HG03378 (cell line): ENCODE results near the gene KLK3.
"Not testable (repeated sequence)": the region's sequence is repeated elsewhere in the genome, so short reads cannot be mapped to it uniquely, and the experiment has no call there.

ENCODE experiments used
- ATAC-seq: cut with Tn5 transposase; IDR thresholded peaks from one replicate; pipeline ENCODE4 v1.9.1; 2021; ENCODE audit warnings: mild to moderate bottlenecking, moderate library complexity; ENCODE audit not compliant: unreplicated experiment

KLK3 gene

GRCh38 chr19:50859849-50860248 lies 5.1 kb downstream of the KLK3 start:
- ATAC-seq, result no peak

- ATAC-seq, result no peak
Observed at GRCh38 chr19:50861010-50861409, 6.3 kb downstream of the KLK3 start.

DNA sequence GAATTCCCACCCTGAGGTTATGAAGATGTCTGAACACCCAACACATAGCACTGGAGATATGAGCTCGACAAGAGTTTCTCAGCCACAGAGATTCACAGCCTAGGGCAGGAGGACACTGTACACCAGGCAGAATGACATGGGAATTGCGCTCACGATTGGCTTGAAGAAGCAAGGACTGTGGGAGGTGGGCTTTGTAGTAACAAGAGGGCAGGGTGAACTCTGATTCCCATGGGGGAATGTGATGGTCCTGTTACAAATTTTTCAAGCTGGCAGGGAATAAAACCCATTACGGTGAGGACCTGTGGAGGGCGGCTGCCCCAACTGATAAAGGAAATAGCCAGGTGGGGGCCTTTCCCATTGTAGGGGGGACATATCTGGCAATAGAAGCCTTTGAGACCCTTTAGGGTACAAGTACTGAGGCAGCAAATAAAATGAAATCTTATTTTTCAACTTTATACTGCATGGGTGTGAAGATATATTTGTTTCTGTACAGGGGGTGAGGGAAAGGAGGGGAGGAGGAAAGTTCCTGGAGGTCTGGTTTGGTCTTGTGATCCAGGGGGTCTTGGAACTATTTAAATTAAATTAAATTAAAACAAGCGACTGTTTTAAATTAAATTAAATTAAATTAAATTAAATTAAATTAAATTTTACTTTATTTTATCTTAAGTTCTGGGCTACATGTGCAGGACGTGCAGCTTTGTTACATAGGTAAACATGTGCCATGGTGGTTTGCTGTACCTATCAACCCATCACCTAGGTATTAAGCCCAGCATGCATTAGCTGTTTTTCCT lies 7.0 kb downstream of the KLK3 start:
- no peak for ATAC-seq

- no peak for ATAC-seq
Observed at GRCh38 chr19:50869479-50869878, 14.8 kb downstream of the KLK3 start.

GRCh38 chr19:50870417-50871089 lies 15.8 kb downstream of the KLK3 start:
- no peak for ATAC-seq

DNA sequence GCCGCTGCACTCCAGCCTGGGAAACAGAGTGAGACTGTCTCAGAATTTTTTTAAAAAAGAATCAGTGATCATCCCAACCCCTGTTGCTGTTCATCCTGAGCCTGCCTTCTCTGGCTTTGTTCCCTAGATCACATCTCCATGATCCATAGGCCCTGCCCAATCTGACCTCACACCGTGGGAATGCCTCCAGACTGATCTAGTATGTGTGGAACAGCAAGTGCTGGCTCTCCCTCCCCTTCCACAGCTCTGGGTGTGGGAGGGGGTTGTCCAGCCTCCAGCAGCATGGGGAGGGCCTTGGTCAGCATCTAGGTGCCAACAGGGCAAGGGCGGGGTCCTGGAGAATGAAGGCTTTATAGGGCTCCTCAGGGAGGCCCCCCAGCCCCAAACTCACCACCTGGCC lies 18.3 kb downstream of the KLK3 start, which contains the start of gene KLK2:
Gene KLK2, plus strand, starts transcription at position 384 of the 400 bp plus-strand sequence. CDS start 35 bp downstream, outside the sequence.
- no peak for ATAC-seq

DNA sequence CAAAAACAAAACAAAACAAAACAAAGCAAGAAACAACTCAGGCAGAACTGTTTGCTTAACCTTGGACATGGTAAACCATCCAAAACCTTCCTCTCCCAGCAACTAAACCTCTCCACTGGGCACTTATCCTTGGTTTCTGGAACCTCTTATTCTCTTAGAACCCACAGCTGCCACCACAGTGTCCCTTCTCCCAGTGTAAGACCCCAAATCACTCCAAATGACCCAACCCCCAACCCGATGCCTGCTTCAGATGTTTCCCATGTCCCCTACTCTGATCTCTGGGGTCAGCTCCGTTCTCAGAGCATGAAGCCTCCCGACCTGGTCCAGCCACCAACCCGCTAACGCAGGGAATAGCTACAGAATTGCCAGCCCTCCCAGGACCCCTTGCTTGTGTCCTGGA lies 19.5 kb downstream of the KLK3 start:
- no peak for ATAC-seq

- ATAC-seq, result no peak
Observed at GRCh38 chr19:50875795-50876422, 21.2 kb downstream of the KLK3 start.

DNA sequence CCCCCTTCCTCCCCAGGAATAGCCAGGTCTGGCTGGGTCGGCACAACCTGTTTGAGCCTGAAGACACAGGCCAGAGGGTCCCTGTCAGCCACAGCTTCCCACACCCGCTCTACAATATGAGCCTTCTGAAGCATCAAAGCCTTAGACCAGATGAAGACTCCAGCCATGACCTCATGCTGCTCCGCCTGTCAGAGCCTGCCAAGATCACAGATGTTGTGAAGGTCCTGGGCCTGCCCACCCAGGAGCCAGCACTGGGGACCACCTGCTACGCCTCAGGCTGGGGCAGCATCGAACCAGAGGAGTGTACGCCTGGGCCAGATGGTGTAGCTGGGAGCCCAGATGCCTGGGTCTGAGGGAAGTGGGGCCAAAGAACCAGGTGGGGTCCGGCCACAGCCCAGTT lies 21.7 kb downstream of the KLK3 start:
- no peak for ATAC-seq

GRCh38 chr19:50877338-50877737 lies 22.6 kb downstream of the KLK3 start:
- ATAC-seq, result no peak

GRCh38 chr19:50878851-50879250 lies 24.1 kb downstream of the KLK3 start:
- no peak for ATAC-seq

DNA sequence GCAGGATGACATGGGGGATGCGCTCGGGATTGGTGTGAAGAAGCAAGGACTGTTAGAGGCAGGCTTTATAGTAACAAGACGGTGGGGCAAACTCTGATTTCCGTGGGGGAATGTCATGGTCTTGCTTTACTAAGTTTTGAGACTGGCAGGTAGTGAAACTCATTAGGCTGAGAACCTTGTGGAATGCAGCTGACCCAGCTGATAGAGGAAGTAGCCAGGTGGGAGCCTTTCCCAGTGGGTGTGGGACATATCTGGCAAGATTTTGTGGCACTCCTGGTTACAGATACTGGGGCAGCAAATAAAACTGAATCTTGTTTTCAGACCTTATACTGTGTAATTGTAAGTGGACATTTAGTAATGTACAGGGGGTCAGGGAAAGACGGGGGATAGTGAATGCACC lies 25.5 kb downstream of the KLK3 start:
- no peak for ATAC-seq

DNA sequence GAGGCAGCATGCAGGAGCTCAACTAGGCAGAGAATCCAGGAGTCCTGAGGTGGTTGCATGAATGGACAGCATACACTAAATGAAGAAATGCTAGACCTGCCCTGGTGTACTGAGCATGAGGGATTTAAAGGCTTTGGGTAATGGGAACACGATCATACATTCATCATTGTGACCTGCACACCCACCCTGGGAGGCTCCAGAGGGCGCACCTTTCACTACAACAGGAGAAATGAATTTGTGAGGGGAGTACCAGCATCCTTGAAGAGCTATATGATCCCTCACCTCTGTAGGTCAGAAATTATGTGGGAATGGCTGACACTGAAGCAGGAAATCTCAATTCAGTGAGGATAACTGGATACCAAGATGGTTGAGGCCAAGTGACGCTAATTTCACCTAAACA lies 27.5 kb downstream of the KLK3 start:
- ATAC-seq, result no peak

DNA sequence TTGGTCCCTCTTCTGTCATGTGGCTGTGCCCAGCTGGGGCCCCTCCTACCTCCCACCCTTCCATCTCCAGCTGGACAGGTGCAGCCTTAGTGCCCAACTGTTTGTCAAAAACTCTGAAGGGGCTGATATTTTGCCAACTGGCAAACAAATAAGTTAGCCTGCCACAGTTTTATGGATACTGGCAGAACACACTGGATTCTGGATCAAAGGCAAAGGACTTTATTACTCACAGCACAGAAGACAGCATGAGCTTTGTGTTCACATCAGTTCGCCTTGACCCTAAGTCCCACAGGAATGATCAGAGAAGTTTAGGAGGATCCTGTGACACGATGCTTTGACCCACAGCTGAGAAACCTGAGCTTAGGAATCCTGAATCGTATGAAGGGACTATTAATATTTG lies 34.9 kb downstream of the KLK3 start:
- no peak for ATAC-seq

DNA sequence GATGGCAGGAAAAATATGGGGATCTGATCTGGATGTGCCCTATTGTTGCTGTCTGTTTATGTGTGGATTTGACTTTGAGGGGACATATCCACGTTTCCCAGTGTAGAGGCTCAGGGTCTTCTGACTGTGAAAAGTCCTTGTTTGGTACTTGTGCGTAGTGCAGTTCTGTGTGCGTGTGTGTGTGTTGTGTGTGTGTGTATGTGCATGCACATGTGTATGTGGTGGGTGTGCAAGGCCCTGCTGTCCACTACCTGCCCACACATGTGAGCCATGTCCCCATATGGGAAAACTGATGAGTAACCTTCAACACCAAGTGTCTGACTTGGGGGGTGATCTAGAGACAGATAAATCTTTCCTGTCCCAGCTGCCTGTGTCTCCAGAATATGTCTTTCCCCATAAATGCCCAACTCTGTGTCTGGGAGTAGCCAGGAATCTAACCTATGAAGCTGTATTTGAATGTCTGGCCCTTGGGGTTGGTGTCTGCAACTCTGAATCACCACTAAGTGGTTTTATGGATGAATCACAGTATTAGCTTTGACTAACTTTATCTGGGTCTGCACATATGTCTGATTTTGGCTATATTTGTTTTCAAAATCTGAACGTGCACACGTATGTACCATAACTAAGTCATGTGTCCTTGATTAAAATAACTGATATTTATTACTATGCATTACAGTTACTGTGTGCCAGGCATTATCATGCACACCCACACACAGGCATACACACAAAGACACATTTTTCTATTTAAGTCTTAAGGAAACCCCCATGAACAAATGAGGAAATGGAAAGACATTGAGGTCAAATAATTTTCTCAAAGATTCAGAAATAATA lies 35.9 kb downstream of the KLK3 start:
- ATAC-seq, result peak; percentile 42

DNA sequence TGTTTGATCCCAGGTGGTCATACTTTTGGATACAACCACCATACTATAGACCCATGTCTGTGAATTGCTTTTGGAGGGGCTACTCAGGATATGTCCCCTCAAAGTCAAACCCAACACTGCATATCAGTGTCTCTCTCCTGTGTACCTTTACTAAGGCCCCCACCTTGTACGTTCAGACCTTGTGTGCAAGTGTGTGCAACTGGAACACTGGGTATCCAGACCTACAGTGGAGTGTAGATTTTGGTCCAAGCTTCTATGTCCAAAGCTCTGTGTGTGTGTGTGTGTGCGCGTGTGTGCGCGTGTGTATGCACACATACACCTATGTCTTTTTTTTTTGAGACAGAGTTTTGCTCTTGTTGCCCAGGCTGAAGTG lies 36.5 kb downstream of the KLK3 start:
- no peak for ATAC-seq

DNA sequence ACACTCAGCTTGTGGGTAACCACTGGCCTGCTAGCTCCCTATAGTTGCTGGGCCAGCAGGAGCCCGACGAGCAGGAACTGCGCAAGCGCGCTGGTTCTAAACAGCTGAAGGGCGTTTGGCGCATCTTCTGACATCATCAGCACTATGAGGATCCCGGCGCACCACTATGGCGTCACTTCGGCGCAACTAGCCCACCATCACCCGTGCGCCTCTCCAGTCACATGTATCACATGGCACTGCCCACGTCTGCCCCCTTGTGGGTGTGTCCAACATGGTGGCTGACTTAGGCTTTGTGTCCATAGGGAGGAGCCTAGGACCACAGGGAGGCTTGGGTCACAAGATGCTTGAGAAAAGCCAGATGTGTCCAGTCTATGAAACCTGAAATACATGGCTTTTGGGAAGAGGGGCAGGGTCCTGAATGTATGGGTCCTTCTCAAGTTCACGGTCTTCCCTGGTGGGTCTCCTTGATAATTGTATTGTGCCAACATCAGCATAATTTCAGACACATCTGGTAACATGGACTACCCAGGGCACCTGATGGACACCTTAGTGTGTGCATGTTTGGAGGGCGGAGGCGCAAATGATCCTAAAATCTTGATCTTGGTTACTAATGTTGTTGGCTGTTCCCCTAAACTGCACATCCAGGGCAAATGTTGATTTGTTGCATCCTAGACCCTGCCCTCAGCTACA lies 38.5 kb downstream of the KLK3 start:
- no peak for ATAC-seq

GRCh38 chr19:50894478-50895356 lies 40.0 kb downstream of the KLK3 start:
- ATAC-seq, result no peak

- ATAC-seq, result not testable (repeated sequence)
Observed at GRCh38 chr19:50896089-50896590, 41.4 kb downstream of the KLK3 start.
